Endothelial cell of umbilical vein (primary cell): ENCODE results near the gene TBC1D24.
A peak's percentile ranks its signal among the peaks of the same experiment; 100 is the strongest.
"Not testable (repeated sequence)": the region's sequence is repeated elsewhere in the genome, so short reads cannot be mapped to it uniquely, and the experiment has no call there.

Experiments
- CTCF ChIP-seq, 2 donors: IDR thresholded peaks; 1 replicate in 1 of 2; 2 replicates in 1 of 2; pipeline ENCODE4 v1.5.1; 2011; ENCODE audit warnings: low read length in 2 of 2, mild to moderate bottlenecking in 2 of 2, moderate library complexity in 2 of 2, control low read depth in 1 of 2, inconsistent platforms in 1 of 2, low read depth in 1 of 2; ENCODE audit not compliant: insufficient read depth in 1 of 2; ENCODE audit errors: extremely low read depth in 1 of 2
- EZH2 ChIP-seq: IDR thresholded peaks from 2 replicates; pipeline ENCODE4 v1.6.1; 2012; ENCODE audit warnings: borderline replicate concordance, low read depth, mild to moderate bottlenecking, moderate library complexity, low read length, inconsistent platforms; ENCODE audit not compliant: severe bottlenecking
- MAX ChIP-seq: IDR thresholded peaks from 2 replicates; pipeline ENCODE4 v1.6.1; 2011; ENCODE audit not compliant: insufficient read depth, insufficient read length

GRCh38 chr16:2539845-2540458 lies 65.0 kb downstream of the TBC1D24 start:
- not testable (repeated sequence) for TF ChIP-seq MAX, EZH2
- peak; percentile 18 to 35 for TF ChIP-seq CTCF (IDR thresholded peaks at IDR 0.05; ENCODE audit: extremely low read depth in 1 of 2, insufficient read depth in 1 of 2, low read depth in 1 of 2, low read length in 2 of 2)
